Colonic mucosa (tissue), 4 donors: ENCODE results near the gene PLEKHG1. TPM values are rescaled to one million over a fixed set of nuclear protein-coding genes. Genes with fewer than 3 reads are reported as not detected.

ENCODE experiments used
- DNase-seq: peaks from one replicate; pipeline ENCODE4 v3.0.0-alpha.2; 2020
- H3K27ac ChIP-seq: fragments of 200-600 bp; one replicate; pipeline ENCODE4 v1.8.0; 2021
- H3K27me3 ChIP-seq: fragments of 200-600 bp; one replicate; pipeline ENCODE4 v1.8.0; 2021
- H3K36me3 ChIP-seq: fragments of 200-600 bp; one replicate; pipeline ENCODE4 v1.8.0; 2021
- H3K4me1 ChIP-seq: fragments of 200-600 bp; one replicate; pipeline ENCODE4 v1.8.0; 2021; ENCODE audit warnings: mild to moderate bottlenecking
- H3K4me3 ChIP-seq: fragments of 200-600 bp; one replicate; pipeline ENCODE4 v1.8.0; 2021
- H3K9ac ChIP-seq, 2 donors: one replicate each; pipeline ENCODE4 v1.7.0; 2013; ENCODE audit warnings: control low read depth in 2 of 2, low read depth in 2 of 2, low read length in 2 of 2
- H3K9me3 ChIP-seq: fragments of 200-600 bp; one replicate; pipeline ENCODE4 v1.8.0; 2021
- intact Hi-C: fragments of 100-400 bp; cut with DNase I; formaldehyde crosslinking; loops from one replicate; pipeline ENCODE4 v1.14.1; 2022
- total RNA-seq, 2 donors: library from RNA; stranded (reverse); fragmentation: NEBNext Ultra II Directional in 1 of 2; extraction: Animal tissue kit (Norgen Biotek cat#: 25700) in 1 of 2; gene quantifications; one replicate each; pipeline ENCODE4 v1.2.1, GENCODE V29; 2021
- TF ChIP-seq, protein P1 (sequence below): fragments of 200-600 bp; IDR thresholded peaks from one replicate; pipeline ENCODE4 v1.8.0; 2022; ENCODE audit warnings: antibody characterized with exemption, mild to moderate bottlenecking
- donor health status: healthy.
- donor health status: DM: no; HTN: no; CAD: no.
- donor health status: DM: no; HTN: no; CAD: no.

PLEKHG1 gene
- total RNA-seq, 2 donors from 2014 or later = 21.8 to 25.2 TPM

DNA sequence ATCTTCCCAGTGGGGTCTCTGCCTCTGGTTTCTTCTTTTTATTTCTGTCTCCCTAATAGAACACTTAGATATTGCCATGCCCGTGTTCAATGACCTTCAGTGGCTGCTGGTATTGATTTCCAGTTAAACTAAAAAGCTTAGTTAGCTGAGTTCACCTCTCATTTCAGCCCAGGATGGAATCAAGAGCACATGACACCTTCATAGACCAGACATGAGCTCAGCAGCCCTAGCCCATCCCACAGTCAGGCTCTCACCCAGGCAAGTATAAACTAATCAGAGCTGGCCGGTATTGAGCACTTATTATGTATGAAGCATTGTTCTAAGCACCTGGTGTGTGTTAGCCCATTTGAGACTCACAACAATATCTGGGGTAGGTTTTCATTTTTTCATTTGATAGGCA lies 33.7 kb upstream of the PLEKHG1 start:
- Histone ChIP-seq H3K27me3 (no peaks in the 10 kb centered on the region), H3K27ac (no peak overlapping the region), H3K9me3 (no peaks in the 10 kb centered on the region), H3K4me1 (no peaks in the 10 kb centered on the region), H3K36me3 (no peaks in the 10 kb centered on the region), H3K4me3 (no peak overlapping the region), H3K9ac (no peak overlapping the region)
- DNase-seq = no peak
- TF ChIP-seq, protein P1, sequence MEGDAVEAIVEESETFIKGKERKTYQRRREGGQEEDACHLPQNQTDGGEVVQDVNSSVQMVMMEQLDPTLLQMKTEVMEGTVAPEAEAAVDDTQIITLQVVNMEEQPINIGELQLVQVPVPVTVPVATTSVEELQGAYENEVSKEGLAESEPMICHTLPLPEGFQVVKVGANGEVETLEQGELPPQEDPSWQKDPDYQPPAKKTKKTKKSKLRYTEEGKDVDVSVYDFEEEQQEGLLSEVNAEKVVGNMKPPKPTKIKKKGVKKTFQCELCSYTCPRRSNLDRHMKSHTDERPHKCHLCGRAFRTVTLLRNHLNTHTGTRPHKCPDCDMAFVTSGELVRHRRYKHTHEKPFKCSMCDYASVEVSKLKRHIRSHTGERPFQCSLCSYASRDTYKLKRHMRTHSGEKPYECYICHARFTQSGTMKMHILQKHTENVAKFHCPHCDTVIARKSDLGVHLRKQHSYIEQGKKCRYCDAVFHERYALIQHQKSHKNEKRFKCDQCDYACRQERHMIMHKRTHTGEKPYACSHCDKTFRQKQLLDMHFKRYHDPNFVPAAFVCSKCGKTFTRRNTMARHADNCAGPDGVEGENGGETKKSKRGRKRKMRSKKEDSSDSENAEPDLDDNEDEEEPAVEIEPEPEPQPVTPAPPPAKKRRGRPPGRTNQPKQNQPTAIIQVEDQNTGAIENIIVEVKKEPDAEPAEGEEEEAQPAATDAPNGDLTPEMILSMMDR = no peak
- intact Hi-C loops = no loop called here

DNA sequence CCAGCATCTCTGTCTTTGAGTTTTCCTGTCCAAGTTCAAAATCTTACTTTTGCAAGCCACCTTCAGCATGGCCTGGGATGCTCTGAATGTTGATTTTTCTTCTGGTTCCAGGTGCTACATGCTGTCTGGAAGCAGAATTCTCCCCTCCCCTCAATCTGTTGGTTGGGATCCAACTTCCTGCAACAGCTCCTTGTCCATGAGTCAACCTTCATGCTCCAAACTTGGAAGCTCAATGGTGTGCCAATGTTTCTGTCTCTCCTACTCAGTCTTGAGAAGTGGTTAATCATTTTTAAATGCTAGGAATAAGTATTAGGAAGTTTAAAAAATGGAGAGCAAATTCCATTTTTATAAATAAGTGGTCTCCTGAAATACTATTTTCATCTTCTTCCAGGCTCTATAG lies 33.2 kb upstream of the PLEKHG1 start:
- Histone ChIP-seq H3K9me3 (no peaks in the 10 kb centered on the region), H3K27ac (no peak overlapping the region), H3K9ac (no peak overlapping the region), H3K4me1 (no peaks in the 10 kb centered on the region), H3K27me3 (no peaks in the 10 kb centered on the region), H3K36me3 (no peaks in the 10 kb centered on the region), H3K4me3 (no peak overlapping the region)
- intact Hi-C loops = no loop called here
- TF ChIP-seq, protein P1 = no peak
- peak; percentile 31 for DNase-seq

DNA sequence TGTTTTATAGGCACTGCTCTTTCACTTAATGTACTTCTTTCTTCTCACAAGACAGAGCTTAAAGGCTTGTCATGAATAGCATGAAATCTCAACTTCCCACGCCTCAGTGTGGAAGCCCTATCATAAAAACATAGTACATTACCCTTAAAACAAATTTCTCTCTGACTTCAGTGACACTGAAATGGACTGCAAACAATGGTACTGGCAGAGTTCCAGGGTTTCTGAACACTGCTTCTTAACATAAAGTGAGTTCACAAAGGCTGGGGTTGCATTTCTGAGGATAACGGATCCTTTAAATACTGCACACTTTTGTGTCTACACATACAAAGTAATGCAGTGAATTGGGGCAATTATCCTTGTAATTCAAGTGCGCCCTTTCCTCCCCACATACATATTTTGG lies 32.3 kb upstream of the PLEKHG1 start:
- no peaks in the 10 kb centered on the region for H3K9me3 ChIP-seq
- TF ChIP-seq, protein P1 = no peak
- H3K4me3 ChIP-seq = no peak overlapping the region
- no peak overlapping the region for H3K9ac ChIP-seq
- peak; percentile 37 for DNase-seq
- no peaks in the 10 kb centered on the region for H3K36me3 ChIP-seq
- no peaks in the 10 kb centered on the region for H3K27me3 ChIP-seq
- intact Hi-C loops = no loop called here
- no peaks in the 10 kb centered on the region for H3K4me1 ChIP-seq
- no peak overlapping the region for H3K27ac ChIP-seq

DNA sequence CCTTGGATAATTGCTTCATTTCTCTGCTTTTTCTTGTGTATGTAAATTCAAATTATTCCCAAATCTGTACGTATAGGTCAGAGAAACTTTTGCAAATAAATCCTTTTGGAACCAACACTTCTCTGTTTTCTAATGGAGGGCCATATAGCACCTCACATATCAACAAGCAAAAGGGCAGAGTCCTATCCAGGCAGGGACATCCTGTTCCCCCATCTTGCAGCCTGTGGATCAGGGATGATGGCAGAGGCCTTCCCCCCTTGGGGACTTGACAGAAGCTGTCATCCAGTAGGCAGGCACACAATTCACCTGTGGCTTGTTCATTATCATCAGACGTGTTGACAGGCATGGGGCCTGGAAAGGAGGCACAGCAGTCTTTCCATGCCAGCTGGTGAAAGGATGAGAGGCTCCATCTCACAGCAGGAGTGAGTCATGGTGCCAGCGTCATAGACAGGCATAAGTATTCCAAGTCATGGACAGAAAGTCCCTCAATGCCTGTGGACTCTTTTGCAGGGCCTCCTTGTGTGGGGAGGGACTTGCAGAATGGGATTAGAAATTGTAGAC lies 31.8 kb upstream of the PLEKHG1 start:
- intact Hi-C loops = no loop called here
- H3K9ac ChIP-seq = no peak overlapping the region

DNA sequence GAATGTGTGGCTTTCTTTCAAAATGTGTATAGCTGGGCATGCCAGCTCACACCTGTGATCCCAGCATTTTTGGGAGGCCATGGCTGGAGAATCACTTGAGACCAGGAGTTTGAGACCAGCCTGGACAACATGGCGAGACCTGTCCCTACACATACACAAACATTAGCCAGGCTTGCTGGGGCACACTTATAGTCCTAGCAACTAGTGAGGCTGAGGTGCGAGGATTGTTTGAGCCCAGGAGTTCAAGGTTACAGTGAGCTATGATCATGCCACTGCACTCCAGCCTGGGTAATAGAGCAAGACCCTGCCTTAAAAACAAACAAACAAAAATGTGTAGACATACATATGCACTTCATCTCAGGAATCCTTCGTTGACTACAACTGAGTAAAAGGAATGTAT lies 31.1 kb upstream of the PLEKHG1 start:
- no peaks in the 10 kb centered on the region for H3K36me3 ChIP-seq

More for the DNA sequence above, 31.8 kb upstream of the PLEKHG1 start:
- H3K36me3 ChIP-seq = no peaks in the 10 kb centered on the region
- no peak overlapping the region for H3K4me3 ChIP-seq
- no peak for DNase-seq
- H3K9me3 ChIP-seq = no peaks in the 10 kb centered on the region
- H3K27ac ChIP-seq = no peak overlapping the region
- no peaks in the 10 kb centered on the region for H3K4me1 ChIP-seq
- TF ChIP-seq, protein P1 = no peak
- no peaks in the 10 kb centered on the region for H3K27me3 ChIP-seq

More for the DNA sequence above, 31.1 kb upstream of the PLEKHG1 start:
- Histone ChIP-seq H3K4me1 (no peaks in the 10 kb centered on the region), H3K9ac (no peak overlapping the region), H3K27ac (no peak overlapping the region), H3K9me3 (no peaks in the 10 kb centered on the region), H3K27me3 (no peaks in the 10 kb centered on the region), H3K4me3 (no peak overlapping the region)
- TF ChIP-seq, protein P1 = no peak
- DNase-seq = no peak
- intact Hi-C loops = no loop called here
